ENCODE results near the gene ATP5PF. TPM values are rescaled to one million over a fixed set of nuclear protein-coding genes. Genes with fewer than 3 reads are reported as not detected.

Gene ATP5PF
- total and polyA plus RNA-seq, 10 of the 15 experiments (the other 5 are each of a cell fraction or from before 2014, with no cell fraction given): 103 to 1,604 (median 487) TPM

DNA sequence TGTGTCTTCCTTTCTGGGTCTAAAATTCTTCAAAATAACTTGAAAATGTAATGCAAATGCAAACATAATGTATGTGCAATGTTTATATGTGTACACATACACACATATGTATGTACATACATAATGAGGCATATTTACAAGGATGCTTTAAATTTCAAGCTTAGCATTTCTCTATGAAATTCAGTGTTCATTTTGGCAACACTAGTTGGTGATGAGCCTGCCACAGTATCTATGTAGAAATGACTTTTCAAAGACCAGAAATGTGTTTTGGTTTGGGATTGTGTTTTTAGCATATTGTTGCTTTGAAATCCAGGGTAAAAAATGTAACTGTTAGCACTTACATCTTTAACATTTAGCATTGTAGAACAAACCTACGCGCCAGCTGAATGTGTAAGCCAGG lies 10.2 kb upstream of the ATP5PF start (continued):
- TF ChIP-seq, protein P1, sequence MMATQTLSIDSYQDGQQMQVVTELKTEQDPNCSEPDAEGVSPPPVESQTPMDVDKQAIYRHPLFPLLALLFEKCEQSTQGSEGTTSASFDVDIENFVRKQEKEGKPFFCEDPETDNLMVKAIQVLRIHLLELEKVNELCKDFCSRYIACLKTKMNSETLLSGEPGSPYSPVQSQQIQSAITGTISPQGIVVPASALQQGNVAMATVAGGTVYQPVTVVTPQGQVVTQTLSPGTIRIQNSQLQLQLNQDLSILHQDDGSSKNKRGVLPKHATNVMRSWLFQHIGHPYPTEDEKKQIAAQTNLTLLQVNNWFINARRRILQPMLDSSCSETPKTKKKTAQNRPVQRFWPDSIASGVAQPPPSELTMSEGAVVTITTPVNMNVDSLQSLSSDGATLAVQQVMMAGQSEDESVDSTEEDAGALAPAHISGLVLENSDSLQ (IDR thresholded peaks at IDR 0.05): no peak
- TF ChIP-seq FOXK2 (IDR thresholded peaks at IDR 0.05): no peak
- TF ChIP-seq, protein P2, sequence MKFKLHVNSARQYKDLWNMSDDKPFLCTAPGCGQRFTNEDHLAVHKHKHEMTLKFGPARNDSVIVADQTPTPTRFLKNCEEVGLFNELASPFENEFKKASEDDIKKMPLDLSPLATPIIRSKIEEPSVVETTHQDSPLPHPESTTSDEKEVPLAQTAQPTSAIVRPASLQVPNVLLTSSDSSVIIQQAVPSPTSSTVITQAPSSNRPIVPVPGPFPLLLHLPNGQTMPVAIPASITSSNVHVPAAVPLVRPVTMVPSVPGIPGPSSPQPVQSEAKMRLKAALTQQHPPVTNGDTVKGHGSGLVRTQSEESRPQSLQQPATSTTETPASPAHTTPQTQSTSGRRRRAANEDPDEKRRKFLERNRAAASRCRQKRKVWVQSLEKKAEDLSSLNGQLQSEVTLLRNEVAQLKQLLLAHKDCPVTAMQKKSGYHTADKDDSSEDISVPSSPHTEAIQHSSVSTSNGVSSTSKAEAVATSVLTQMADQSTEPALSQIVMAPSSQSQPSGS (IDR thresholded peaks at IDR 0.05; ENCODE audit: low read length): no peak
- no peak for TF ChIP-seq JUND (IDR thresholded peaks at IDR 0.05; ENCODE audit: low read depth, low read length)
- TF ChIP-seq MYC (IDR thresholded peaks at IDR 0.05; ENCODE audit: insufficient read depth, insufficient read length, insufficient replicate concordance, low read length, severe bottlenecking): no peak
- TF ChIP-seq SMARCA5 (IDR thresholded peaks at IDR 0.05): no peak
- TF ChIP-seq, protein P3, sequence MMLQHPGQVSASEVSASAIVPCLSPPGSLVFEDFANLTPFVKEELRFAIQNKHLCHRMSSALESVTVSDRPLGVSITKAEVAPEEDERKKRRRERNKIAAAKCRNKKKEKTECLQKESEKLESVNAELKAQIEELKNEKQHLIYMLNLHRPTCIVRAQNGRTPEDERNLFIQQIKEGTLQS (IDR thresholded peaks at IDR 0.05; ENCODE audit: borderline replicate concordance, extremely low read depth, low read depth, low read length): no peak
- no peak for TF ChIP-seq POLR2AphosphoS2 (IDR thresholded peaks at IDR 0.05; ENCODE audit: low read depth, low read length)
- TF ChIP-seq HDGF (IDR thresholded peaks at IDR 0.05): no peak
- TF ChIP-seq MEF2A (IDR thresholded peaks at IDR 0.05; ENCODE audit: insufficient read depth, low read depth, low read length): no peak
- TF ChIP-seq CREB1 (IDR thresholded peaks at IDR 0.05; ENCODE audit: low read depth): no peak
- TF ChIP-seq RELA (IDR thresholded peaks at IDR 0.05; ENCODE audit: borderline replicate concordance, partially characterized antibody): no peak
